ENCODE measurements around the gene CT45A1.

DNA sequence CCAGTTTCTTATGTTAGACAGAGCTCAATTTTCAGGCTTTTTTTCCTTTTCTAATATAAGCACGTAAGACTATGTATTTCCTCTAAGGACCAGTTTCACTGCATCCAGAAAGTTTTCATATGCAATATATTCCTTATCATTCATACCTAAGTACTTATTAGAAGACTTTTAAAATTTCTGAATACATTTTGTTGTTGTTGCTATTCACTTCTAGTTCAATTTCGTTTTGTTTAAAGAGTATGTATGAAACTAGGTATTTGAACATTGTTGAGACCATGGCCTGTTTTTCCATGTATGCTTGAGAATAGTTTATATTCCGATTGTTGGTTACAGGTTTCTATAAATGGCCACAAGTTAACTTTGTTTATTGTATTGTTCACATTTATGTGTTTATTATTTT lies 18.0 kb upstream of the CT45A1 start:
- TF ChIP-seq, protein P1, sequence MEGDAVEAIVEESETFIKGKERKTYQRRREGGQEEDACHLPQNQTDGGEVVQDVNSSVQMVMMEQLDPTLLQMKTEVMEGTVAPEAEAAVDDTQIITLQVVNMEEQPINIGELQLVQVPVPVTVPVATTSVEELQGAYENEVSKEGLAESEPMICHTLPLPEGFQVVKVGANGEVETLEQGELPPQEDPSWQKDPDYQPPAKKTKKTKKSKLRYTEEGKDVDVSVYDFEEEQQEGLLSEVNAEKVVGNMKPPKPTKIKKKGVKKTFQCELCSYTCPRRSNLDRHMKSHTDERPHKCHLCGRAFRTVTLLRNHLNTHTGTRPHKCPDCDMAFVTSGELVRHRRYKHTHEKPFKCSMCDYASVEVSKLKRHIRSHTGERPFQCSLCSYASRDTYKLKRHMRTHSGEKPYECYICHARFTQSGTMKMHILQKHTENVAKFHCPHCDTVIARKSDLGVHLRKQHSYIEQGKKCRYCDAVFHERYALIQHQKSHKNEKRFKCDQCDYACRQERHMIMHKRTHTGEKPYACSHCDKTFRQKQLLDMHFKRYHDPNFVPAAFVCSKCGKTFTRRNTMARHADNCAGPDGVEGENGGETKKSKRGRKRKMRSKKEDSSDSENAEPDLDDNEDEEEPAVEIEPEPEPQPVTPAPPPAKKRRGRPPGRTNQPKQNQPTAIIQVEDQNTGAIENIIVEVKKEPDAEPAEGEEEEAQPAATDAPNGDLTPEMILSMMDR (IDR thresholded peaks at IDR 0.05), result no peak
- TF ChIP-seq POLR2A (IDR thresholded peaks at IDR 0.05), result no peak
- no peak for TF ChIP-seq EP300 (IDR thresholded peaks at IDR 0.05)
- TF ChIP-seq POLR2AphosphoS5 (IDR thresholded peaks at IDR 0.05), result no peak
